Measurements from ENCODE around the gene UBE2Q2. TPM values are rescaled to one million over a fixed set of nuclear protein-coding genes. Genes with fewer than 3 reads are reported as not detected.

UBE2Q2 gene
- total and polyA plus RNA-seq, 9 of the 15 experiments (the other 6 are each of a cell fraction or from before 2014, with no cell fraction given): 6.2 to 24.0 (median 16.2) TPM

GRCh38 chr15:75924576-75924975 is 81.3 kb downstream of the UBE2Q2 start:
- Histone ChIP-seq H3K4me2 (ENCODE audit: insufficient read depth, low read length) (no peak overlapping the region), H3K9me3 (replicated peaks; ENCODE audit: control insufficient read depth, insufficient read depth, low read depth, low read length) (no peaks in the 10 kb centered on the region), H3K79me2 (ENCODE audit: control insufficient read depth, insufficient read depth, low read length) (peaks cover 12% of the 10 kb centered on the region; the same call in 1 of the 3 replicates), H3K9me1 (ENCODE audit: control insufficient read depth, insufficient read depth, low read length) (no peaks in the 10 kb centered on the region), H3K9ac (ENCODE audit: insufficient read depth in 1 of 2, low read depth in 2 of 2, low read length in 2 of 2) (no peak overlapping the region; a peak in 1 of 4 replicates), H2AFZ (ENCODE audit: low read depth, low read length) (no peak overlapping the region), H3K36me3 (ENCODE audit: control insufficient read depth, insufficient read depth, low read length) (peaks cover 82% of the 10 kb centered on the region), H4K20me1 (replicated peaks; ENCODE audit: control insufficient read depth, insufficient read depth, low read length) (peaks cover 4% of the 10 kb centered on the region), H3K27ac (ENCODE audit: extremely low read depth, low read depth, low read length) (no peak overlapping the region), H3K4me3 (no peak overlapping the region), H3K27me3 (ENCODE audit: control insufficient read depth in 2 of 2, insufficient read depth in 2 of 2, low read length in 2 of 2) (no peaks in the 10 kb centered on the region), H3K4me1 (replicated peaks in 1 of 2; ENCODE audit: control insufficient read depth in 2 of 2, insufficient read depth in 2 of 2, low read length in 2 of 2) (peaks cover 0 to 7% of the 10 kb centered on the region in 2 experiments; a peak in 2 of 5 replicates)
- 100% methylated on average over 1 of the region's 1 CpG for whole genome bisulfite sequencing (ENCODE audit: insufficient coverage, low coverage, missing lambda C conversion rate)
- ATAC-seq (no peak), FAIRE-seq (no peak), DNase-seq (ENCODE audit: extremely low read depth in 1 of 4, low spot score in 3 of 4) (no peak)
- ChIA-PET POLR2A (interaction anchor here (0.9 to 1.8 kb wide), 2 partner anchors 16 to 98 kb away, joined by 3 to 4 read pairs; no protein-coding TSS in a partner anchor), CTCF (ENCODE audit: low intra/inter-chr PET ratio) (no interaction called here)
- no TSS peak for BruUV-seq (replicated peaks)
- intact Hi-C loops (cut with micrococcal nuclease): loop anchor here (10.0 kb wide), 2 partner anchors 220 to 240 kb away; no protein-coding TSS in a partner anchor
- in situ Hi-C loops (cut with MboI): loop anchor here (5.0 kb wide), 1 partner anchor 112 kb away; no protein-coding TSS in a partner anchor
- TF ChIP-seq SMARCA4 (IDR thresholded peaks at IDR 0.05) (no peak), SOX6 (IDR thresholded peaks at IDR 0.05) (no peak), TEAD1 (CRISPR knock-in tag; IDR thresholded peaks at IDR 0.05) (no peak), DPF2 (IDR thresholded peaks at IDR 0.05) (no peak), POLR2AphosphoS5 (IDR thresholded peaks at IDR 0.05; ENCODE audit: control insufficient read depth, insufficient read depth, low read depth, low read length) (no peak), FOXK2 (conservative IDR thresholded peaks at IDR 0.05 in 1 of 2, IDR thresholded peaks at IDR 0.05 in 1 of 2; ENCODE audit: low read depth in 2 of 2) (no peak), NFIC (IDR thresholded peaks at IDR 0.05) (no peak), PKNOX1 (IDR thresholded peaks at IDR 0.05) (no peak), CTCF (IDR thresholded peaks at IDR 0.05 in 2 of 3, conservative IDR thresholded peaks at IDR 0.05 in 1 of 3; ENCODE audit: insufficient read depth in 2 of 3, low read depth in 1 of 3, low read length in 3 of 3) (no peak), HDAC1 (IDR thresholded peaks at IDR 0.05) (no peak), TAF15 (IDR thresholded peaks at IDR 0.05; ENCODE audit: low read depth, low read length) (no peak), CREB5 (CRISPR knock-in tag; IDR thresholded peaks at IDR 0.05) (no peak), BRD9 (IDR thresholded peaks at IDR 0.05; ENCODE audit: low read depth, partially characterized antibody) (no peak), ELK1 (CRISPR knock-in tag; IDR thresholded peaks at IDR 0.05) (no peak), SNAPC5 (CRISPR knock-in tag; IDR thresholded peaks at IDR 0.05) (no peak), TGIF2 (CRISPR knock-in tag; IDR thresholded peaks at IDR 0.05) (no peak), MITF (IDR thresholded peaks at IDR 0.05) (no peak)

Measured in K562 (cell line).